CD14-positive monocyte (primary cell): ENCODE results near the gene INPP5J. TPM values are rescaled to one million over a fixed set of nuclear protein-coding genes. Genes with fewer than 3 reads are reported as not detected.

Source experiments
- DNase-seq, 3 donors: peaks; one replicate each; pipeline ENCODE4 v3.0.0-alpha.2; 2011 to 2022
- H2AFZ ChIP-seq: 2 replicates; pipeline ENCODE4 v1.6.0; 2012; ENCODE audit warnings: mild to moderate bottlenecking, low read depth, low read length, inconsistent platforms; ENCODE audit not compliant: insufficient read depth, poor library complexity, severe bottlenecking
- H3K27ac ChIP-seq, 2 donors: 1 replicate in 1 of 2; 2 replicates in 1 of 2; pipeline ENCODE4 v1.5.1; 2012 to 2013; ENCODE audit warnings: low read length in 2 of 2, control low read depth in 1 of 2, inconsistent platforms in 1 of 2, low read depth in 1 of 2, mild to moderate bottlenecking in 1 of 2
- H3K27me3 ChIP-seq, 2 donors: one replicate each; pipeline versions ENCODE4 v1.6.0 to v1.6.1; 2011 to 2013; ENCODE audit warnings: low read length in 2 of 2; ENCODE audit not compliant: control insufficient read depth in 2 of 2, insufficient read depth in 2 of 2
- H3K36me3 ChIP-seq, 2 donors: replicated peaks in 1 of 2; 1 replicate in 1 of 2; 2 replicates in 1 of 2; pipeline versions ENCODE4 v1.5.1 to v1.6.1; 2012 to 2013; ENCODE audit warnings: low read length in 2 of 2, control low read depth in 1 of 2, inconsistent platforms in 1 of 2, mild to moderate bottlenecking in 1 of 2; ENCODE audit not compliant: insufficient read depth in 2 of 2, control insufficient read depth in 1 of 2
- H3K4me1 ChIP-seq, 2 donors: 1 replicate in 1 of 2; 2 replicates in 1 of 2; pipeline versions ENCODE4 v1.5.1 to v1.6.1; 2012 to 2013; ENCODE audit warnings: low read length in 2 of 2, control low read depth in 1 of 2, inconsistent platforms in 1 of 2, mild to moderate bottlenecking in 1 of 2, moderate library complexity in 1 of 2; ENCODE audit not compliant: insufficient read depth in 2 of 2, control insufficient read depth in 1 of 2
- H3K4me2 ChIP-seq: replicated peaks from 2 replicates; pipeline ENCODE3; 2012; ENCODE audit warnings: low read length, moderate library complexity, mild to moderate bottlenecking; ENCODE audit not compliant: poor library complexity, severe bottlenecking; ENCODE audit errors: extremely low read depth
- H3K4me3 ChIP-seq, 3 experiments: fragments of 200-600 bp in 1 of 3; sonication (generic) in 1 of 3; replicated peaks in 1 of 3; 1 replicate in 2 of 3; 2 replicates in 1 of 3; pipeline ENCODE4 v1.5.1; 2011 to 2013; ENCODE audit warnings: low read length in 3 of 3, mild to moderate bottlenecking in 3 of 3, control low read depth in 2 of 3, low read depth in 2 of 3, inconsistent platforms in 1 of 3, moderate library complexity in 1 of 3
- H3K79me2 ChIP-seq: 2 replicates; pipeline ENCODE4 v1.6.0; 2012; ENCODE audit warnings: mild to moderate bottlenecking, control low read depth, inconsistent platforms, low read length, moderate library complexity; ENCODE audit not compliant: insufficient read depth
- H3K9ac ChIP-seq: 2 replicates; pipeline ENCODE4 v1.6.0; 2017; ENCODE audit warnings: low read length, mild to moderate bottlenecking; ENCODE audit not compliant: insufficient read depth, poor library complexity, severe bottlenecking
- H3K9me3 ChIP-seq, 2 donors: replicated peaks in 1 of 2; 1 replicate in 1 of 2; 2 replicates in 1 of 2; pipeline versions ENCODE4 v1.5.1 to v1.6.1; 2012 to 2013; ENCODE audit warnings: low read length in 2 of 2, control low read depth in 1 of 2; ENCODE audit not compliant: control insufficient read depth in 1 of 2, insufficient read depth in 1 of 2
- H4K20me1 ChIP-seq: 2 replicates; pipeline ENCODE4 v1.6.0; 2012; ENCODE audit warnings: mild to moderate bottlenecking, low read length, control low read depth, moderate library complexity; ENCODE audit not compliant: insufficient read depth
- H3K27ac Mint-ChIP-seq, 7 donors: one replicate each; pipeline ENCODE4 v1.8.0; 2020; ENCODE audit warnings: mild to moderate bottlenecking in 7 of 7, mixed read lengths in 7 of 7, moderate library complexity in 6 of 7, inconsistent platforms in 2 of 7
- H3K27me3 Mint-ChIP-seq, 3 donors: one replicate each; pipeline ENCODE4 v1.8.0; 2021 to 2022; ENCODE audit warnings: low read depth in 3 of 3, mild to moderate bottlenecking in 3 of 3, mixed read lengths in 3 of 3, moderate library complexity in 3 of 3, inconsistent platforms in 1 of 3
- H3K36me3 Mint-ChIP-seq, 2 donors: one replicate each; pipeline ENCODE4 v1.8.0; 2020; ENCODE audit warnings: mixed read lengths in 2 of 2, inconsistent platforms in 1 of 2, mild to moderate bottlenecking in 1 of 2
- H3K4me1 Mint-ChIP-seq: one replicate; pipeline ENCODE4 v1.8.0; 2020; ENCODE audit warnings: mild to moderate bottlenecking, mixed read lengths
- H3K4me3 Mint-ChIP-seq, 2 donors: one replicate each; pipeline ENCODE4 v1.8.0; 2020; ENCODE audit warnings: mild to moderate bottlenecking in 2 of 2, mixed read lengths in 2 of 2, moderate library complexity in 1 of 2
- H3K9me3 Mint-ChIP-seq, 7 donors: one replicate each; pipeline ENCODE4 v1.8.0; 2020 to 2022; ENCODE audit warnings: mixed read lengths in 7 of 7, mild to moderate bottlenecking in 6 of 7, moderate library complexity in 6 of 7, inconsistent platforms in 2 of 7
- CTCF ChIP-seq: fragments of 200-600 bp; IDR thresholded peaks from one replicate; pipeline ENCODE4 v1.8.0; 2022; ENCODE audit warnings: antibody characterized with exemption, mild to moderate bottlenecking
- WGBS: methylation state at CpG from one replicate; pipeline ENCODE4 v1.1.5; 2013; ENCODE audit warnings: missing lambda C conversion rate; ENCODE audit not compliant: insufficient coverage; 5-methylcytosine and 5-hydroxymethylcytosine counted together
- intact Hi-C, 2 donors: fragments of 100-400 bp; cut with micrococcal nuclease; formaldehyde crosslinking; loops; one replicate each; pipeline versions ENCODE4 v1.15.0 to v1.15.1; 2023
- polyA plus RNA-seq, 3 donors: library from polyadenylated mRNA; depleted of rRNA in 1 of 3; unstranded in 2 of 3; stranded (reverse) in 1 of 3; fragments of 300-500 nt in 2 of 3; fragments of >200 nt in 1 of 3; fragmentation: Illumina TruSeq in 2 of 3; gene quantifications; 1 replicate in 2 of 3; 2 replicates in 1 of 3; pipeline ENCODE4 v1.2.3, GENCODE V29; 2012 to 2021

Gene INPP5J
- polyA plus RNA-seq, 3 donors, result 0.03 TPM; not detected in 2

GRCh38 chr22:31121403-31121802, 1.4 kb upstream of the INPP5J start:
- H3K27ac Mint-ChIP-seq, result no peak overlapping the region

GRCh38 chr22:31122196-31122531, 602 bp upstream of the INPP5J start:
- intact Hi-C loops, result no loop called here
- no peaks in the 10 kb centered on the region for H4K20me1 ChIP-seq
- 100% methylated on average over 1 of the region's 2 CpGs for WGBS
- no peak overlapping the region for H3K27ac ChIP-seq
- H3K79me2 ChIP-seq, result no peaks in the 10 kb centered on the region
- no peak overlapping the region for H2AFZ ChIP-seq
- TF ChIP-seq CTCF, result no peak
- no peak overlapping the region for H3K9ac ChIP-seq
- Mint-ChIP-seq H3K36me3 (no peaks in the 10 kb centered on the region), H3K4me1 (peaks cover under 1% of the 10 kb centered on the region), H3K9me3 (no peaks in the 10 kb centered on the region), H3K27me3 (peaks cover 3 to 6% (median 6%) of the 10 kb centered on the region in 3 donors), H3K4me3 (no peak overlapping the region), H3K27ac (no peak overlapping the region)
- peaks cover 1 to 2% of the 10 kb centered on the region in 2 donors for H3K4me1 ChIP-seq
- H3K36me3 ChIP-seq, result no peaks in the 10 kb centered on the region
- no peak overlapping the region for H3K4me3 ChIP-seq
- no peak for DNase-seq
- no peaks in the 10 kb centered on the region for H3K9me3 ChIP-seq
- H3K4me2 ChIP-seq, result no peak overlapping the region
- no peaks in the 10 kb centered on the region for H3K27me3 ChIP-seq

More at GRCh38 chr22:31121403-31121802, 1.4 kb upstream of the INPP5J start:
- no peak overlapping the region for H3K4me3 ChIP-seq
- no peaks in the 10 kb centered on the region for H3K27me3 ChIP-seq
- H3K4me1 Mint-ChIP-seq, result no peaks in the 10 kb centered on the region
- no peaks in the 10 kb centered on the region for H4K20me1 ChIP-seq
- no peak overlapping the region for H3K27ac ChIP-seq
- no peaks in the 10 kb centered on the region for H3K9me3 ChIP-seq
- no peaks in the 10 kb centered on the region for H3K79me2 ChIP-seq
- no peak overlapping the region for H3K9ac ChIP-seq
- H3K4me3 Mint-ChIP-seq, result no peak overlapping the region
- H2AFZ ChIP-seq, result no peak overlapping the region
- intact Hi-C loops, result no loop called here
- H3K9me3 Mint-ChIP-seq, result no peaks in the 10 kb centered on the region
- WGBS, result 97% methylated on average over 3 of the region's 4 CpGs
- no peak for DNase-seq
- no peaks in the 10 kb centered on the region for H3K36me3 Mint-ChIP-seq
- no peak overlapping the region for H3K4me2 ChIP-seq
- no peak for TF ChIP-seq CTCF
- no peaks in the 10 kb centered on the region for H3K36me3 ChIP-seq
- peaks cover 3 to 6% (median 6%) of the 10 kb centered on the region in 3 donors for H3K27me3 Mint-ChIP-seq
- no peaks in the 10 kb centered on the region for H3K4me1 ChIP-seq
